Inflammatory macrophage (primary cell): Measurements from ENCODE around the gene XAGE5.
A peak's percentile ranks its signal among the peaks of the same experiment; 100 is the strongest.
"Not testable (repeated sequence)": the region's sequence is repeated elsewhere in the genome, so short reads cannot be mapped to it uniquely, and the experiment has no call there.

Experiments used
- DNase-seq, 2 donors: peaks; one replicate each; pipeline ENCODE4 v3.0.0-alpha.2; 2020 to 2022
- total RNA-seq, 18 experiments: gene quantifications; one replicate each; lab custom pipeline; 2026; ENCODE audit warnings: mixed read lengths in 6 of 18, inconsistent platforms in 2 of 18; lab: John Stamatoyannopoulos, UW

The XAGE5 gene
- 0 to 0.12 (median 0) reads per million in 18 experiments for total RNA-seq

- no peak for DNase-seq
Observed at GRCh38 chrX:52811065-52811625, at the start of gene XAGE5. Gene XAGE5, plus strand, starts transcription at chrX:52811287. Its CDS starts 1,280 bp downstream, at chrX:52812567.

GRCh38 chrX:52765983-52766382 is 45.1 kb upstream of the XAGE5 start:
- not testable (repeated sequence) for DNase-seq

- not testable (repeated sequence) for DNase-seq
Observed at GRCh38 chrX:52773504-52773903, 37.6 kb upstream of the XAGE5 start.

GRCh38 chrX:52797327-52797726 is 13.8 kb upstream of the XAGE5 start, which contains the start of gene SPANXN5:
Gene SPANXN5, minus strand, starts transcription at chrX:52797427. Its CDS starts 79 bp downstream, at chrX:52797348.
- not testable (repeated sequence) for DNase-seq

GRCh38 chrX:52804876-52805275 is 6.2 kb upstream of the XAGE5 start:
- peak; percentile 33 to 47 for DNase-seq

GRCh38 chrX:52819788-52820187 is 8.7 kb downstream of the XAGE5 start:
- no peak for DNase-seq

GRCh38 chrX:52821079-52821760 is 10.1 kb downstream of the XAGE5 start:
- DNase-seq: no peak

GRCh38 chrX:52824608-52825007 is 13.5 kb downstream of the XAGE5 start:
- no peak for DNase-seq

GRCh38 chrX:52830551-52830950 is 19.5 kb downstream of the XAGE5 start:
- peak; percentile 55 to 85 for DNase-seq

GRCh38 chrX:52839137-52839536 is 28.1 kb downstream of the XAGE5 start:
- no peak for DNase-seq

- DNase-seq: not testable (repeated sequence)
Observed at GRCh38 chrX:52843619-52844018, 32.5 kb downstream of the XAGE5 start.

- no peak for DNase-seq
Observed at GRCh38 chrX:52852110-52852860, 41.2 kb downstream of the XAGE5 start.

- not testable (repeated sequence) for DNase-seq
Observed at GRCh38 chrX:52856991-52857525, 46.0 kb downstream of the XAGE5 start.

GRCh38 chrX:52865343-52865998 is 54.4 kb downstream of the XAGE5 start:
- DNase-seq: no peak
